Astrocyte of the cerebellum (primary cell): Measurements from ENCODE around the gene PRKCQ.

Experiments used
- DNase-seq: peaks from one replicate; pipeline ENCODE4 v3.0.0-alpha.2; 2011; ENCODE audit warnings: low read depth
- H3K4me3 ChIP-seq: 2 replicates; pipeline ENCODE4 v1.5.1; 2011; ENCODE audit warnings: mild to moderate bottlenecking, low read depth, low read length, moderate library complexity
- in situ Hi-C: cut with HindIII; loops from 2 replicates; pipeline ENCODE4 v1.10.0; 2017; ENCODE audit warnings: low sequenced_read_pairs
- TF ChIP-seq, protein P1 (sequence below): IDR thresholded peaks from 2 replicates; pipeline ENCODE4 v1.5.1; 2012; ENCODE audit warnings: low read length, low read depth, moderate library complexity, mild to moderate bottlenecking; ENCODE audit errors: missing control alignments

Gene PRKCQ

DNA sequence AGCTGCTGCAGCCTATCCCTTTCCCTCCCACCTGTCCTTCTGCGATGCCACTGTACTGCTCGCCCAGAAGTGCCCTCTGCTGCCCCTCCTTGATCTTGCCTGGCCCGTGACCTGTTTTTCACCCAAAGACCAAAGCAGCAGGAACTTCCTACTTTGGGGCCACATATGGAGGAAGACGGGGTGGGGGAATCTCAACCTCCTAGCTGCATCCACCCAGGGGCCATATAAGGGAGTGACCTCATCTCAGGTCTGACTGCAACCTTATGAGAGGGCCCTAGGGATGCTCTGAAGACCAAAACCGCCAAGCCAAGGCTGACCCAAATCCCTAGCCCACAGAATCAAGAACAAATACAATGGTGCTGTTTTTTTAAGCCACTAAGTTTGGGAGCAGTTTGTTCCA, 15.7 kb downstream of the PRKCQ start:
- H3K4me3 ChIP-seq, result no peak overlapping the region
- no peak for DNase-seq
- in situ Hi-C loops, result no loop called here
- TF ChIP-seq, protein P1, sequence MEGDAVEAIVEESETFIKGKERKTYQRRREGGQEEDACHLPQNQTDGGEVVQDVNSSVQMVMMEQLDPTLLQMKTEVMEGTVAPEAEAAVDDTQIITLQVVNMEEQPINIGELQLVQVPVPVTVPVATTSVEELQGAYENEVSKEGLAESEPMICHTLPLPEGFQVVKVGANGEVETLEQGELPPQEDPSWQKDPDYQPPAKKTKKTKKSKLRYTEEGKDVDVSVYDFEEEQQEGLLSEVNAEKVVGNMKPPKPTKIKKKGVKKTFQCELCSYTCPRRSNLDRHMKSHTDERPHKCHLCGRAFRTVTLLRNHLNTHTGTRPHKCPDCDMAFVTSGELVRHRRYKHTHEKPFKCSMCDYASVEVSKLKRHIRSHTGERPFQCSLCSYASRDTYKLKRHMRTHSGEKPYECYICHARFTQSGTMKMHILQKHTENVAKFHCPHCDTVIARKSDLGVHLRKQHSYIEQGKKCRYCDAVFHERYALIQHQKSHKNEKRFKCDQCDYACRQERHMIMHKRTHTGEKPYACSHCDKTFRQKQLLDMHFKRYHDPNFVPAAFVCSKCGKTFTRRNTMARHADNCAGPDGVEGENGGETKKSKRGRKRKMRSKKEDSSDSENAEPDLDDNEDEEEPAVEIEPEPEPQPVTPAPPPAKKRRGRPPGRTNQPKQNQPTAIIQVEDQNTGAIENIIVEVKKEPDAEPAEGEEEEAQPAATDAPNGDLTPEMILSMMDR, result no peak

DNA sequence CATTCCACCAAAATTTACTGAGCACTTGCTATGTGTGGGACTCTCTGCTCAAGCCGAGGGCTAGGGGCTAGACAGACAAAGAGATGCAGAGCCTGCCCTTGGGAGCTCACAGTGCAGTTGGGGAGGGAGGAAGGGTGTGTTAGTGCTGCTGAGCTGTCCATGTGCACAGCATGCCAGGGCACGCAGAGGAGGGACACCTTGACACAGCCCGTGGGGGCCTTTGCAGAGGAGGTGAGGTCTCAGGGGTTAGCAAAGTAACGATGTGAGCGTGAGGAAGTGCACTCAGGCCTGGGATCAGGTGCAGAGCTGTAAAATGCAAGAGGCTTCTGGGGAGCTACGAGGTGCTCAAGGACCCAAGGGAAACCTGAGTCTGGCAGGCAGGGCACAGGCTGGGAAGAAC, 16.3 kb downstream of the PRKCQ start:
- in situ Hi-C loops, result no loop called here
- TF ChIP-seq, protein P1, result no peak
- no peak overlapping the region for H3K4me3 ChIP-seq
- no peak for DNase-seq

DNA sequence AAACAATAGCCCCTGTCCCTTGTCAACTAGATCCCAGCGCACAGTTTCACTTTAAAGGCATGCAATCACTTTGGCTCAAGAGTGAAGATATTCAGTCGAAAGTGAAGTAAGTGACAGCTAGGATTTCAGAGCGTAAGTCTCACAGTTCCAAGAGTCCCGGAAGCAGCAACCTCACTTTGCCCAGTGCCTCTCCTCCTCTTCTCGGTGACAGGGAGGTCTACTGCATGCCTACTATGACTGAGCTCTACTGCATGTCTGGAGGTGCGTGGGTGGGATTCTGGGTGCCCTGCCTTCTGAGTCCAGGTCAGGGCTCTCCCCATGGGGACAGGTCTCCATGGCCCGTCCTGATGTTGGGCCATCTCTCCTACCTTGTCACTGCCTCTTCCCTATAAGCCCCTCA, 17.0 kb downstream of the PRKCQ start:
- H3K4me3 ChIP-seq, result no peak overlapping the region
- DNase-seq, result no peak
- in situ Hi-C loops, result no loop called here
- TF ChIP-seq, protein P1, result no peak

DNA sequence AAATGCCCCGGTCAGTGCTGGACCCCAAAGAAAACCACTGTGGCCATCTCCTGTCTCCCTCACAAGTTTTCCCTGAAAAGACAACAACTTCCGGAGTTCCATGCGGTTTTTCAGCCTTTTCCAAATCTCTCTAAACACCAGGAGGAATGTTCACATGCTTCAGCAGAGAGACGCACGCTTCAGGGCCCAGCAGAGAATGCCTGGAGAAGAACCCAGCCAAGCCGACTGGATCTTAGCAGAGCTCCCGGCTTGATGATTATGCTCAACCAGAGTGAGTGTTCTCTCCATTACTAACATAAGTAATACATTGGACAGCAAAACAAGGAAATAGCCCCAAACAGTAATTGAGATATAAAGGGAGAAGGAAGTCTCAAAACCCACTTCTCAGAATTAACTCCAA, 17.9 kb downstream of the PRKCQ start:
- H3K4me3 ChIP-seq, result no peak overlapping the region
- DNase-seq, result no peak
- TF ChIP-seq, protein P1, result no peak
- in situ Hi-C loops, result no loop called here

DNA sequence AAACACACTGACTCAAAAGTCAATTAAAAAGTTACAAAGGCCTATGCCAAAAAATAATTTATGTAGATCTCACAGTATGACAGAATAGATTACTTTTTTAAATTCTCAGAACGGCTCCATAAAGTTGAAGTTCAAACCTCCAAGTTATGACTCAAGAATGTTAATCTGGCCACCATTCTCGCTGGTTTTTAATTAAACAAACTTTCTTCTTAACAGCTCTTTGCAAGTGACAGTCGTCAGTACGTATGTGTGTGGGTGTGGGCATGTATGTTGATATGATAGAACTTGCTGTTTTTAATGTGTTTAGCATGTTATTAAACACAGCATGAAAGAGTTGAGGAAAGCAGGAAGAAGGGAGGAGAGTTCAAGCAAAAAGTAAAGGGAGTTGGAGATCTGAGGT, 18.5 kb downstream of the PRKCQ start:
- DNase-seq, result no peak

DNA sequence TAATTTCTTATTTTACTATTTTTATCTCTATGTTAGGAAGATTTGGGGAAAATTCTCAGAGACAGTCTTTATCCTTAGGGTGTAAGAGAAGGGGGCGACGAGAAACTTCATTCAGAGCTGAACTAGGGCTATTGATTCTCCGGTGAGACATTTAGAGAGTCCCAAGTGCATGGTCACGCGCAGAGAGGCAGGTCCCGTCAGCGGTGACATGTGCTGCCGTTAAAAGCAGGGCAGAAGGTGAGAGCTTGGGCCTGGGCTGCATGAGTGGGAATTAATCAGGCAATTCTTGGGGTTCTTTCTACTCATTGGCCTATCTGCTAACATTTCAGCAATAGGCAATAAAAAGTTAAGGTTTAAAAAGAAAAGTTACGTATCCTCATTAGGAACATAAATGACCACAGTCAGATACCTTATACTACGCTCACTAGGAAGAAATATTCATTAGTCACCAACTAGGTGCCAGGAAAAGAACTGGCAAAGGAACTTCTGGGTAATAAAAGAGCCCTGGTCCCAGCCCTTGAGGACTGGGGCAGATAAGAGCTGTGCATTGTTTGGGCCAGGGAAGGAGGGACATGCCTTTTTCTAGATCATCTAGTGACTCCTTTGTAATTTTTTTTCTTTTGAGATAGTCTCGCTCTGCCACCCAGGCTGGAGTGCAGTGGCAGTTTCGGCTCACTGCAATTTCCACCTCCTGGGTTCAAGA, 21.2 kb downstream of the PRKCQ start:
- no peak for DNase-seq
- in situ Hi-C loops, result no loop called here
- H3K4me3 ChIP-seq, result no peak overlapping the region
- TF ChIP-seq, protein P1, result no peak

More for the DNA sequence above, 18.5 kb downstream of the PRKCQ start:
- TF ChIP-seq, protein P1, result no peak
- in situ Hi-C loops, result no loop called here
- H3K4me3 ChIP-seq, result no peak overlapping the region
